HepG2 (cell line): ENCODE results near the gene GNG7. TPM values are rescaled to one million over a fixed set of nuclear protein-coding genes. Genes with fewer than 3 reads are reported as not detected.

Experiments used
- FOSL2 ChIP-seq: sonication (generic); formaldehyde crosslinking; IDR thresholded peaks from 2 replicates; pipeline ENCODE4 v1.4.0; 2020; ENCODE audit warnings: missing genetic modification reagents
- HOXA3 ChIP-seq: sonication (generic); formaldehyde crosslinking; IDR thresholded peaks from 2 replicates; pipeline ENCODE4 v1.5.0; 2020; ENCODE audit warnings: missing genetic modification reagents
- KDM1A ChIP-seq: IDR thresholded peaks from 2 replicates; pipeline ENCODE4 v1.6.1; 2016; ENCODE audit warnings: missing compliant biosample characterization
- PATZ1 ChIP-seq: sonication (generic); formaldehyde crosslinking; IDR thresholded peaks from 2 replicates; pipeline ENCODE4 v1.4.0; 2020; ENCODE audit warnings: missing genetic modification reagents
- PHF21A ChIP-seq: sonication (generic); formaldehyde crosslinking; IDR thresholded peaks from 2 replicates; pipeline ENCODE4 v1.5.0; 2020; ENCODE audit warnings: mild to moderate bottlenecking, missing genetic modification reagents
- RORA ChIP-seq: sonication (generic); formaldehyde crosslinking; IDR thresholded peaks from 2 replicates; pipeline ENCODE4 v1.5.0; 2020; ENCODE audit warnings: mild to moderate bottlenecking, missing genetic modification reagents, moderate library complexity
- SIX1 ChIP-seq: sonication (generic); formaldehyde crosslinking; IDR thresholded peaks from 2 replicates; pipeline ENCODE4 v1.4.0; 2020; ENCODE audit warnings: missing genetic modification reagents, borderline replicate concordance
- WIZ ChIP-seq: sonication (generic); formaldehyde crosslinking; IDR thresholded peaks from 2 replicates; pipeline ENCODE4 v1.5.1; 2020; ENCODE audit warnings: mild to moderate bottlenecking, missing genetic modification reagents
- ZBTB40 ChIP-seq, 2 experiments: fragments of 450-650 bp in 1 of 2; sonication (generic) in 1 of 2; formaldehyde crosslinking in 1 of 2; IDR thresholded peaks; 2 replicates each; pipeline versions ENCODE4 v1.6.1 to v1.8.0; 2016 to 2022; ENCODE audit warnings: antibody characterized with exemption in 1 of 2, mild to moderate bottlenecking in 1 of 2, missing genetic modification reagents in 1 of 2
- ZBTB7B ChIP-seq: sonication (generic); formaldehyde crosslinking; IDR thresholded peaks from 2 replicates; pipeline ENCODE4 v1.4.0; 2020; ENCODE audit warnings: missing genetic modification reagents
- ZFP1 ChIP-seq: IDR thresholded peaks from 2 replicates; pipeline ENCODE4 v1.6.1; 2016
- ZNF251 ChIP-seq: sonication (generic); formaldehyde crosslinking; IDR thresholded peaks from 2 replicates; pipeline ENCODE4 v1.9.0; 2021; ENCODE audit warnings: mild to moderate bottlenecking, missing genetic modification reagents
- ZNF354B ChIP-seq: sonication (generic); formaldehyde crosslinking; IDR thresholded peaks from 2 replicates; pipeline ENCODE4 v1.8.0; 2022; ENCODE audit warnings: mild to moderate bottlenecking, missing genetic modification reagents
- ZNF577 ChIP-seq: sonication (generic); formaldehyde crosslinking; IDR thresholded peaks from 2 replicates; pipeline ENCODE4 v1.4.0; 2020; ENCODE audit warnings: mild to moderate bottlenecking, low read depth, missing genetic modification reagents, borderline replicate concordance
- ZNF720 ChIP-seq: sonication (generic); formaldehyde crosslinking; IDR thresholded peaks from 2 replicates; pipeline ENCODE4 v1.4.0; 2020; ENCODE audit warnings: missing genetic modification reagents
- ZSCAN5A ChIP-seq: sonication (generic); formaldehyde crosslinking; IDR thresholded peaks from 2 replicates; pipeline ENCODE4 v1.8.0; 2022; ENCODE audit warnings: mild to moderate bottlenecking, missing genetic modification reagents, borderline replicate concordance
- polyA plus RNA-seq, 8 experiments: library from polyadenylated mRNA; depleted of rRNA in 3 of 8; stranded (reverse) in 7 of 8; unstranded in 1 of 8; fragments of >200 nt; fragmentation: Illumina TruSeq in 4 of 8; extraction: Trizol in 4 of 8; gene quantifications; 2 replicates each; pipeline versions ENCODE4 v1.2.1 to v1.2.3, GENCODE V29; 2011 to 2016; ENCODE audit warnings: low read depth in 4 of 8, missing spikeins in 1 of 8, mixed read lengths in 1 of 8; ENCODE audit not compliant: insufficient read depth in 1 of 8
- total RNA-seq, 5 experiments: library from RNA; depleted of rRNA; stranded (reverse); fragments of >200 nt; fragmentation: Illumina TruSeq; extraction: Trizol; gene quantifications; 2 replicates each; pipeline ENCODE4 v1.2.3, GENCODE V29; 2016; ENCODE audit warnings: low read depth in 1 of 5

Gene GNG7
- total and polyA plus RNA-seq, 2 of the 13 experiments (the other 11 are each of a cell fraction or from before 2014, with no cell fraction given), result 1.4 to 3.3 TPM

GRCh38 chr19:2610637-2611482 lies 91.6 kb downstream of the GNG7 start (continued):
- TF ChIP-seq ZBTB40 (IDR thresholded peaks at IDR 0.05), result no peak
- peak; percentile 39; the same call in 1 of the 2 replicates for TF ChIP-seq ZBTB40 (CRISPR knock-in tag; IDR thresholded peaks at IDR 0.05)
- TF ChIP-seq ZNF354B, result no peak
- peak; percentile 67 for TF ChIP-seq PATZ1 (CRISPR knock-in tag)
- TF ChIP-seq ZBTB7B (CRISPR knock-in tag), result peak; percentile 79; the same call in 1 of the 2 replicates
- TF ChIP-seq PHF21A, result peak; percentile 62; the same call in 1 of the 2 replicates
- no peak for TF ChIP-seq SIX1 (CRISPR knock-in tag)
- TF ChIP-seq ZNF720 (CRISPR knock-in tag), result no peak
- no peak for TF ChIP-seq ZNF577 (CRISPR knock-in tag)
- TF ChIP-seq WIZ (CRISPR knock-in tag), result no peak
- no peak for TF ChIP-seq KDM1A (CRISPR knock-in tag)
- no peak for TF ChIP-seq RORA (CRISPR knock-in tag)
- TF ChIP-seq ZFP1 (CRISPR knock-in tag), result no peak
- TF ChIP-seq ZSCAN5A (CRISPR knock-in tag), result no peak
- peak; percentile 63; the same call in 1 of the 2 replicates for TF ChIP-seq HOXA3 (CRISPR knock-in tag)
- peak; percentile 59; the same call in 1 of the 2 replicates for TF ChIP-seq FOSL2 (CRISPR knock-in tag)
- no peak for TF ChIP-seq ZNF251
